HCT116 (cell line): ENCODE data around the gene FOXD2. TPM values are rescaled to one million over a fixed set of nuclear protein-coding genes. Genes with fewer than 3 reads are reported as not detected.

Source experiments
- ATAC-seq: fragments of 200-7000 bp; cut with Tn5 transposase; 2 replicates; pipeline ENCODE4 v1.9.1; 2020; ENCODE audit warnings: mild to moderate bottlenecking, moderate library complexity
- BruUV-seq: library from RNA; stranded (reverse); fragments of 400-500 nt; replicated peaks from 2 replicates; lab custom pipeline; 2021; lab: Mats Ljungman, UMichigan
- CTCF ChIA-PET: fragments of 300-600 bp; sonication (Branson Sonifier 250); formaldehyde crosslinking; loops from one replicate; lab custom pipeline; 2021; ENCODE audit warnings: antibody characterized with exemption; lab: Charles Lee
- POLR2A ChIA-PET: fragments of 300-600, 350-600 bp; sonication (Branson Sonifier 250); formaldehyde crosslinking; loops from one replicate; lab custom pipeline; 2021; ENCODE audit warnings: antibody characterized with exemption; lab: Charles Lee
- RAD21 ChIA-PET, 2 experiments: fragments of 300-600 bp; sonication (Branson Sonifier 250); formaldehyde crosslinking; loops; one replicate each; lab custom pipeline; 2023; ENCODE audit warnings: low total read pairs in 2 of 2; ENCODE audit not compliant: uncharacterized antibody in 2 of 2, unreplicated experiment in 2 of 2, low non-redundant PET in 1 of 2; lab: Charles Lee
- DNase-seq: peaks from one replicate; pipeline ENCODE4 v3.0.0-alpha.2; 2010; ENCODE audit warnings: low read depth, low spot score
- H2AFZ ChIP-seq: fragments of 200-600 bp; shearing (Covaris generic), sonication (generic); 2 replicates; pipeline ENCODE4 v1.6.1; 2017; ENCODE audit warnings: low read depth, mixed run types, mixed read lengths, antibody characterized with exemption, low read length; ENCODE audit not compliant: poor library complexity, severe bottlenecking
- H3K27ac ChIP-seq: 2 replicates; pipeline ENCODE4 v1.5.1; 2012; ENCODE audit warnings: low read depth, low read length
- H3K27me3 ChIP-seq: fragments of 200-600 bp; sonication (generic); 2 replicates; pipeline ENCODE4 v1.6.1; 2016; ENCODE audit warnings: mixed run types, low read length, mixed read lengths; ENCODE audit not compliant: insufficient read depth
- H3K36me3 ChIP-seq, 2 experiments: fragments of 200-500 bp in 1 of 2; fragments of 200-600 bp in 1 of 2; sonication (Bioruptor generic) in 1 of 2; sonication (generic) in 1 of 2; 2 replicates each; pipeline versions ENCODE4 v1.5.1 to v1.6.1; 2014 to 2016; ENCODE audit warnings: low read length in 2 of 2, inconsistent platforms in 1 of 2, mixed read lengths in 1 of 2, mixed run types in 1 of 2; ENCODE audit not compliant: insufficient read depth in 2 of 2, control insufficient read depth in 1 of 2
- H3K4me1 ChIP-seq, 2 experiments: fragments of 200-600 bp in 1 of 2; sonication (generic) in 1 of 2; 2 replicates each; pipeline versions ENCODE4 v1.5.1 to v1.6.1; 2012 to 2017; ENCODE audit warnings: low read length in 2 of 2, inconsistent platforms in 1 of 2, mild to moderate bottlenecking in 1 of 2, mixed read lengths in 1 of 2, mixed run types in 1 of 2, moderate library complexity in 1 of 2; ENCODE audit not compliant: insufficient read depth in 2 of 2, control insufficient read depth in 1 of 2
- H3K4me2 ChIP-seq: fragments of 200-600 bp; sonication (generic); 2 replicates; pipeline ENCODE4 v1.6.1; 2017; ENCODE audit warnings: mixed run types, low read length, mixed read lengths
- H3K4me3 ChIP-seq, 2 experiments: fragments of 200-600 bp in 1 of 2; sonication (generic) in 1 of 2; replicated peaks in 1 of 2; 2 replicates each; pipeline ENCODE4 v1.5.1; 2011 to 2016; ENCODE audit warnings: low read length in 2 of 2, control low read depth in 1 of 2, low read depth in 1 of 2, mild to moderate bottlenecking in 1 of 2, mixed read lengths in 1 of 2, mixed run types in 1 of 2
- H3K79me2 ChIP-seq: fragments of 200-600 bp; sonication (generic); 2 replicates; pipeline ENCODE4 v1.6.1; 2017; ENCODE audit warnings: mild to moderate bottlenecking, mixed run types, low read length, moderate library complexity, mixed read lengths; ENCODE audit not compliant: insufficient read depth
- H3K9ac ChIP-seq: fragments of 200-600 bp; sonication (generic); 2 replicates; pipeline ENCODE4 v1.6.1; 2016; ENCODE audit warnings: low read length, mixed read lengths
- H3K9me2 ChIP-seq: fragments of 200-600 bp; sonication (generic), shearing (Covaris generic); 2 replicates; pipeline ENCODE4 v1.6.1; 2017; ENCODE audit warnings: mixed run types, mild to moderate bottlenecking, moderate library complexity; ENCODE audit not compliant: insufficient read depth
- H3K9me3 ChIP-seq, 2 experiments: fragments of 200-500 bp in 1 of 2; fragments of 200-600 bp in 1 of 2; sonication (Bioruptor generic) in 1 of 2; sonication (generic) in 1 of 2; 2 replicates each; pipeline ENCODE4 v1.6.1; 2014 to 2017; ENCODE audit warnings: low read length in 2 of 2, mixed read lengths in 2 of 2, inconsistent platforms in 1 of 2, low read depth in 1 of 2, mild to moderate bottlenecking in 1 of 2, mixed run types in 1 of 2, moderate library complexity in 1 of 2; ENCODE audit not compliant: control insufficient read depth in 1 of 2, insufficient read depth in 1 of 2
- H4K20me1 ChIP-seq: fragments of 200-600 bp; sonication (generic), shearing (Covaris generic); 2 replicates; pipeline ENCODE4 v1.6.1; 2017; ENCODE audit warnings: mixed run types, mild to moderate bottlenecking, moderate library complexity; ENCODE audit not compliant: insufficient read depth
- CTCF ChIP-seq, 3 experiments: fragments of 200-600 bp in 1 of 3; sonication (generic) in 1 of 3; IDR thresholded peaks in 2 of 3; conservative IDR thresholded peaks in 1 of 3; 2 replicates each; pipeline ENCODE4 v1.5.1; 2012 to 2017; ENCODE audit warnings: low read depth in 2 of 3, low read length in 2 of 3, antibody characterized with exemption in 1 of 3, borderline replicate concordance in 1 of 3, control low read depth in 1 of 3, mild to moderate bottlenecking in 1 of 3, mixed read lengths in 1 of 3, mixed run types in 1 of 3, moderate library complexity in 1 of 3; ENCODE audit not compliant: insufficient read depth in 1 of 3
- EZH2 ChIP-seq: fragments of 200-600 bp; sonication (generic); IDR thresholded peaks from 2 replicates; pipeline ENCODE4 v1.6.1; 2017; ENCODE audit warnings: antibody characterized with exemption, mixed run types
- POLR2AphosphoS5 ChIP-seq: IDR thresholded peaks from 2 replicates; pipeline ENCODE4 v1.6.1; 2011; ENCODE audit warnings: mild to moderate bottlenecking, low read depth, low read length, moderate library complexity
- RAD21 ChIP-seq: IDR thresholded peaks from 2 replicates; pipeline ENCODE4 v1.6.1; 2012; ENCODE audit warnings: low read depth, mild to moderate bottlenecking
- intact Hi-C: fragments of 100-400 bp; cut with micrococcal nuclease; formaldehyde crosslinking; loops from 2 replicates; pipeline ENCODE4 v1.10.0; 2022
- total RNA-seq: library from RNA; stranded (reverse); gene quantifications from one replicate; pipeline ENCODE4 v1.2.1, GENCODE V29; 2021; ENCODE audit not compliant: unreplicated experiment

Gene FOXD2
- total RNA-seq, 1 experiment from 2014 or later: 1.9 TPM

DNA sequence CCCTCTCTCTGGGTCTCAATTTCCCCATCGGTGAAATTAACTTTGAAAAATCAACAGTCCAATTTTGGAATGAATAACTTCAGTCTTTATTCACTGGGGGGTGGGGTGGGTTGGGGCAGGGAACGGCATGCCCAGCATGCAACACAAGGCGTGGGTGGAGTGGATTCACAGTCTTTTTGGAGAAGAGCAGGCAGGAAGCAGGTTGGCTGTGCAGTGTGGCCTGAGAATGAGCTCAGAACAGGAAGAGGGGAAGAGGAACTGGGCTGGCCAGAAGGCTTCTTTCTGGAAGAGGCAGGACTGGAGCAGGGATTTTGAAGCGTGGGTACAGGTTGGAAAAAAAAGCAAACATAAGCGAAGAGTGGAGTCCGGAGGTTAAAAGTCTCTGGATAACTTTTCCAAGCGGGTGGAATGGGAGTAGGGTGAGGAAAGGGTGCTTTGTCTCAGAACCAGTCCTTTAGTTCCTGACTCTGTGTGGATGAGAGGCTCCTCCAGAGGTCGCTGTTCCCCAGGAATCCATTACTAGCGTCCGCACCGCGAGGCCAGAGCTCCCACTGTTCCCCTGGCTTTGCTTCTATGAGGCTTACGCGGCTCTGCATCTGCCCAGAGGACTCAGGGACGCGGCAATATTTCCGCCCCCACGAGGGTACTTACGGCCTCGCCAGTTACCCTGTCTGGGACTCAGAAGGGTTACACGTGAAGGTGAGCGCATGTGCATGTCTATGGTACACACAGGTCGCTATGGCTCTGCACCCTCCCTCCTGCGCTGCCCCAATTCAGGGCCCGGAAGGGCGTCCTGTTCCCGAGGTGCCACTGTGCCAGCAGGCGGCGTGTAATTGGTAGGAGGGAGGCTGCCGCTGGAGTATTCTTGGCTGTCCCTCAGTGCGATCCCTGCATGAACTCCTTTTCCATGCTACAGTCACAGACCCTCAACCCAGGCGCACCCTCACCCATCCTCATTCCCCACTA is 5.5 kb upstream of the FOXD2 start:
- Histone ChIP-seq H3K27me3 (no peaks in the 10 kb centered on the region), H3K4me3 (no peak overlapping the region), H3K4me2 (no peak overlapping the region), H3K36me3 (no peaks in the 10 kb centered on the region), H3K9ac (no peak overlapping the region), H3K4me1 (peaks cover 8 to 32% of the 10 kb centered on the region in 2 experiments), H2AFZ (no peak overlapping the region), H3K79me2 (peaks cover 37% of the 10 kb centered on the region), H3K9me3 (no peaks in the 10 kb centered on the region), H3K9me2 (no peaks in the 10 kb centered on the region), H3K27ac (no peak overlapping the region), H4K20me1 (0 out of 2 replicates have a peak, but pooled peaks cover 2% of the 10 kb centered on the region)
- BruUV-seq: no TSS peak
- POLR2A ChIA-PET: no interaction called here
- DNase-seq (no peak), ATAC-seq (peak; percentile 31; the same call in 1 of the 2 replicates)
- CTCF ChIA-PET: interaction anchor here (0.6 to 2.1 kb wide), 7 partner anchors 9 to 294 kb away, joined by 3 to 17 read pairs (median 3); no protein-coding TSS in a partner anchor
- RAD21 ChIA-PET: interaction anchor here in 1 of 2 experiments (0.9 to 1.1 kb wide), 2 partner anchors 30 to 294 kb away, joined by 3 read pairs; no protein-coding TSS in a partner anchor
- intact Hi-C loops: loop anchor here (1.0 kb wide), 1 partner anchor 294 kb away; no protein-coding TSS in a partner anchor
- peak; percentile 55 for TF ChIP-seq RAD21
- TF ChIP-seq POLR2AphosphoS5: no peak
- TF ChIP-seq CTCF (IDR thresholded peaks at IDR 0.05 in 2 of 3, conservative IDR thresholded peaks at IDR 0.05 in 1 of 3; ENCODE audit: borderline replicate concordance in 1 of 3, insufficient read depth in 1 of 3, low read depth in 2 of 3, low read length in 2 of 3): peak; percentile 21 to 65 (median 61); a peak in 4 of 6 replicates
- TF ChIP-seq EZH2: no peak
